ENCODE results near the gene TSPAN3.

DNA sequence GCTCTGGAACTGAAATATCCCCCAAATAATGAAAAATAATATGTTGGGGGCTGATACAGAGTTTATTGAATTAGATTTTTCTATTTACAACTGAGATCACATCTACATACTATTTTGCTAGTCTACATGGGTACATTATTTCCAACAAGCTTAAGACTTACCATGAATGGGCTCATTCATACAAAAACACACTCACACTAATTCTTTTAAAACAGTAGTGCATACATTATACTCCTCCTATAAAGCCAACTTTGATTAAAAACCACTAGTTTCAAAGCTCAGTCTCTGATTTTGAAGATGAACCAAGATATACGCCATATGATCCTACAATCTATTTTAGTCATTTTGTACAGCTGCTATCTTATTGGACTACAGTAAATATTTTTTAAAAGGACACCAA is 24.9 kb downstream of the TSPAN3 start:
- TF ChIP-seq CEBPB (IDR thresholded peaks at IDR 0.05) (no peak), EP300 (IDR thresholded peaks at IDR 0.05; ENCODE audit: borderline replicate concordance) (no peak), RAD21 (IDR thresholded peaks at IDR 0.05; ENCODE audit: low read depth) (no peak), NFIC (IDR thresholded peaks at IDR 0.05) (no peak), ZBTB7A (IDR thresholded peaks at IDR 0.05; ENCODE audit: low read depth) (no peak), TEAD4 (IDR thresholded peaks at IDR 0.05) (no peak)
- TF ChIP-seq, protein P1, sequence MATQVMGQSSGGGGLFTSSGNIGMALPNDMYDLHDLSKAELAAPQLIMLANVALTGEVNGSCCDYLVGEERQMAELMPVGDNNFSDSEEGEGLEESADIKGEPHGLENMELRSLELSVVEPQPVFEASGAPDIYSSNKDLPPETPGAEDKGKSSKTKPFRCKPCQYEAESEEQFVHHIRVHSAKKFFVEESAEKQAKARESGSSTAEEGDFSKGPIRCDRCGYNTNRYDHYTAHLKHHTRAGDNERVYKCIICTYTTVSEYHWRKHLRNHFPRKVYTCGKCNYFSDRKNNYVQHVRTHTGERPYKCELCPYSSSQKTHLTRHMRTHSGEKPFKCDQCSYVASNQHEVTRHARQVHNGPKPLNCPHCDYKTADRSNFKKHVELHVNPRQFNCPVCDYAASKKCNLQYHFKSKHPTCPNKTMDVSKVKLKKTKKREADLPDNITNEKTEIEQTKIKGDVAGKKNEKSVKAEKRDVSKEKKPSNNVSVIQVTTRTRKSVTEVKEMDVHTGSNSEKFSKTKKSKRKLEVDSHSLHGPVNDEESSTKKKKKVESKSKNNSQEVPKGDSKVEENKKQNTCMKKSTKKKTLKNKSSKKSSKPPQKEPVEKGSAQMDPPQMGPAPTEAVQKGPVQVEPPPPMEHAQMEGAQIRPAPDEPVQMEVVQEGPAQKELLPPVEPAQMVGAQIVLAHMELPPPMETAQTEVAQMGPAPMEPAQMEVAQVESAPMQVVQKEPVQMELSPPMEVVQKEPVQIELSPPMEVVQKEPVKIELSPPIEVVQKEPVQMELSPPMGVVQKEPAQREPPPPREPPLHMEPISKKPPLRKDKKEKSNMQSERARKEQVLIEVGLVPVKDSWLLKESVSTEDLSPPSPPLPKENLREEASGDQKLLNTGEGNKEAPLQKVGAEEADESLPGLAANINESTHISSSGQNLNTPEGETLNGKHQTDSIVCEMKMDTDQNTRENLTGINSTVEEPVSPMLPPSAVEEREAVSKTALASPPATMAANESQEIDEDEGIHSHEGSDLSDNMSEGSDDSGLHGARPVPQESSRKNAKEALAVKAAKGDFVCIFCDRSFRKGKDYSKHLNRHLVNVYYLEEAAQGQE (IDR thresholded peaks at IDR 0.05; ENCODE audit: low read depth): no peak
